NCI-H2107 (cell line): ENCODE data around the gene FDPS.

Experiments
- DNase-seq: peaks from one replicate; lab custom pipeline; 2025; lab: John Stamatoyannopoulos, UW

FDPS gene

DNA sequence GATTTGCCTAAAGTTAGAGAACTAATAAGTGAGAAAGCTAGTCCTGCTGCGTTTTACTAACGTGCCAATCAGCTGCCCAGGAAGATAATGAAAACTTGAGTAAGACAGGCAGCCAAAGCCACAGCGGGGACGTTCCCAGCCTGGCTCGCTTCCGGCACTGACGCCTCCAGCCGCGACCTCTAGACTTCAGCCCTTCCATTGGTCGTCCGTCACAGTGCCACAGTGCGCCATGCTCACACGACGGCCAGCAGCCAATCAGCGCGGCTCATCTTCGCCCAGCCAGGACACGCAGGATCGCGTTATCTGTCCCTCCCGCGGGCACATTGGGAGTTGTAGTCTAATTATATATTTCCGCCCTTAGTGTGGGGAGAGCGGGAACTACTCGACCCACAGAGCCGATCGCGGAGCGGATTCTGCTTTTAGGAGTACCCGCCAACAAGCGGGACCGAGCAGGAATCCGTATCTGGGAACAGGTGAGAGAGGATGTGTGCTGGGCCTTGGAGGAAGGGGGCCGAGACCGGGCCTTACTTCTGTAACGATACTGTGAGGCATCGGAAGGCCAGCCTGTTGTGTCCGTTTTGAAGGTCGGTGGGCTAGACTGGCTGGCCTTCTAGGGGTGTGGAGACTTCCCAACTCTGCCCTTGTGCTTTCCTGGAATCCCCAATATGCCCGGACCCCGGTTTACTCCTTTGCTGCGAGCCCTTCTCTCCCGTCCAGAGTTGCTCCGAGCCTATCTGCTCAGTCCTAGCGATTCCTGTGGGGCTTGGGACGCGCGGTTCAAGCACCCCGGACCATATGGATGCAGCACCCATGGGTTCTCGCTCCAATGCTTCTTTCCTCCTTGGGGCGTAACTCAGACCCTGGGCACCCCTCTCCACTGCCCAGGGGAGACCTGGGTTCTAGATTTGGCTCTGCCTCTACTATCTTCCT, at the start of gene FDPS:
Gene FDPS, plus strand, starts transcription at position 374 of the 930 bp plus-strand sequence. CDS start 924 bp downstream, outside the sequence.
- DNase-seq = peak; percentile 98

DNA sequence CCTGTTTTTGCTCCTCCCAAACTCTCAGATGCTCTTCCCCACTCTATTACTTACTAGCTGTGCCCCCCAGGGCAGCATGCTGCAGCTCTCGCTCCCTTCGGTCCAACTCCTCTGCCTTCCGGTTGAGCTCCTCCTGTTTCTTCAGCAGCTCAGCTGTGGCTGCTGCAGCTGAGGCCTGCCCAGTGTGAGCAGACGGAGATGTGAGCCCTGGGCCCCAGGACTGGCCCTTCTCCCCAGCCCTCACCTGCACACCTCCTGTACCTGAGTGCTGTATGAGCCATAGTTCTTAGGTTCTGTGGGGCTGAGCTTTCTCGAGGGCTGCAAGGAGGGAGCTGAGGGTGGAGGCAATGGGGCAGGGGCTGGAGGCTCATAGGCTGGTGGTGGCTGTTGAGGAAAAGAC, 48.4 kb upstream of the FDPS start:
- no peak for DNase-seq

DNA sequence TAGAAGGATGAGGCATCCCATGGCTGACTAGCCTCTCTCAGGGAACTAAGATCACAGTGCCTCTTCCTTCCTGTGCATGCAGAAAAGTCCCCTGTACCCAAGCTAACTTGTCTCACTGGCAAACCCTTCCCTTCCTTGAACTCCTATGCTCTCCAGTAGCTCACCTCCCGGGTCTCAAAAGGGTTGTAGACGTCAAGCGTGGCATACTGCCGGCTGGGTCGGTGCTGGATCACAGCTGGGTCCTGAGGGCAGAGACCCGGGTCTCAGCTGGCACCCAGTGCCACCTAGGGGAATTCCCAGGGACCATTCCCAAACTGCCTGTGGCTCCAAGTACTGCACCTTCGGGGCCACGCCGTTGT, 47.2 kb upstream of the FDPS start:
- no peak for DNase-seq

DNA sequence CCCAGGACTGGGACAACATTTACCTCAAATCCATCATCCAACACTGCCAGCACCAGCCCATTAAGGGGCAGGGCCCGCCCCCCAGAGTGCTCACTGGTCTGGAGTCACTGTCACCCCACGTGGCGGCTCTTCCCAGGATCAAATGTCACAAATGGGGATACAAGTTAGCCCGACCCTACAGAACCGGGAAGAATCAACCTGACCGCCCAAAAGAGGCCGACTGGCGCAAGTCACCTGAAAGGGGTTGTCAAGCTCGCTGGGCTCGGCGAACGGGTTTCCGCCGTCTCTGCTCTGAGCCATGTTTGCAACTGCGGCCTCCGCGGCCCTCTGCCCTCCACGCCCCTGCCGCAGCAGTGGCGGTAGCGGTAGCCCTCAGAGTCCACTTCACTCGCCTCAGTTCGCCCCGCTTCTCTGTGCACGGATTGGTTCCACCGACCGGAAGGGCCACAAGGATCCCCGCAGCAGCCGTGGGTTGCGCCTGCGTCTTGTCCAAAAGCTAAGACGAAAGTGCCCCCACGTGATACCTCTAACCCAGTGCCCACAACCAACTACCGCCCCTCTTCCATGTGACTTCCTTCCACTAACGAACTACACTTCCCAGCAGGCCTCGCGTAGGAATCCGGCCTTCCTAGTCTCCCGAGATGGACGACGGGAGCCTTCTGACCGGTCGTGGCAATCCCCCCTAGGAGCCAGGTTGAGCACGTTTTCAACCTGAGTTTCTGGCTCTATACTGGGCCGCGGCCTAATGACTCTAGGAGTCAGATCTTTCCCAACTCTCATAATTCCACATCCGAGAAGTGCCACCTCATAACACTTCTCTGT, 46.6 kb upstream of the FDPS start, which contains the start of gene SCAMP3:
Gene SCAMP3, minus strand, starts transcription at position 509 of the 822 bp plus-strand sequence. Its CDS starts 209 bp downstream, at position 300.
- DNase-seq = peak; percentile 98

DNA sequence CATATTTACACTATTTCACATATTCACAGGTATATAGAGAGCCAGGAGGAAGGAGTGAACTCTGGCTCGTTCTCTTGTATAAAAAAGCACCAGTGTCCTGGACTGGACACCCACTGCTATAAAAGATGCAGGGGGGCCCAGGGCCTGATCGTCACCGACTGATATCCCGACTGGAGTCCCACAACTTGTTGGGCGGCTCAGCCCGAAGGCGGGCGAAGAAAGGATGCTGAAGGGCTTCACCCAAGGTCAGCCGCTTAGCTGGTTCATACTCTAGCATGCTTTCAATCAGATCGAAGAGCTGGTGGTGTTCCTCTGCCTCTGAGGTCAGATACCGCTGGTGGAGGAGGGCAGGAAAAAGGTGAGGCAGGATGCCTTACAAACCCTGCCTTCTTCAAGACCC, 45.6 kb upstream of the FDPS start:
- no peak for DNase-seq

DNA sequence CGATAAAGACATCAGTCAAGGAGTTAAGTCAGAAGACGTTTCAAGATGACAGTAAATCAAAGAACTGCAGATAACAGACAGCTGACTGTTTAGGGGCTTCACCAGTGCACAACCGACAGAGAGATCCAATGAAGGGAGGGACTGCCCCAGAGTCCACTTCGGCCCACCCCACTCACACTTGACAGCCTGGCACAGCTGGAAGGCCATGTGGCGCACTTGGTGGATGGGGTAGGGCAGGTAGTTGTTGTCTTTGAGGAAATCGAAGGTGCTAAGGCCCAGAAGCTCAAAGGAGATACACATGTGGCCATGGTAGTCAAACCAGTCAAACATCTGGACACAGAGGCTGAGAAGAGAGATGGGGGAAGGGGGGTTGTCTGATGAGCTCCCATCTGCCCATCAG, 42.1 kb upstream of the FDPS start:
- no peak for DNase-seq

DNA sequence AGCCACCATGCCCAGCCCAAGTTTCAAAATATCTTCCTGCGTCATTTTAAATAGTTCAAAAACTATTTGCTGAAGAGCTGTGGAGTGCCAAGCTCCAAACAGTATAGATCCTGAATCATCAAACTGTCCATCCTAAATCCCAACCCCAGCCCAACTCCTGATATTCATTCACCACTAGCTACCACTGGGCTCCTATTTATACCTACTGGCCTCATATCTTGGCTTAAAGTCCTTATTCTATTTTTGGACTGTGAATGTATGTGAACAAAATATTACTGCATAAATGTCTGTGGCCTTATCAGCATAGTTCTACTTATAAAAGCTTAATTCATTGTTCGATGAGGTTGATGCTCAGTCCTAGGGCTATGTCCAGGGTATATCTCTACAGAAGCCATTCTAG, 41.3 kb upstream of the FDPS start:
- no peak for DNase-seq

DNA sequence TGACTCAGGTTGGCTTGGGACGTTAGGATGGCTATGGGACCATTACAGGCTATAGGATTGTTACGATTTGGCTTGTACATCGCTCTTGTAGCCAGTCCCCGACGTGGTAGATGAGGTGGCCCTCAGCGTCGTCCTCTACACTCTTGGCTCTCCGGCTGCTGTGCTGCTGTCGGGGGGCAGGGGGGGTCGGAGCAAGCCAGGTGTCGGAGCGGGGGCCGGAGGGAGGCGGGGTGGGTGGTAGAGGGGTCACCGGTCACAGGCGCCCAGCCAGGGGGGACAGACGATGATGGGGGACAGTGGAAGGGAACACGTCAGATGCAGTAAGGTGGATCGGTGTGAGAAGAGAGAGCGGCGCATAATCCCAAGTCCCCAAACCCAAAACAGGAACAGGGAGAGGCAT, 40.0 kb upstream of the FDPS start:
- DNase-seq = no peak

DNA sequence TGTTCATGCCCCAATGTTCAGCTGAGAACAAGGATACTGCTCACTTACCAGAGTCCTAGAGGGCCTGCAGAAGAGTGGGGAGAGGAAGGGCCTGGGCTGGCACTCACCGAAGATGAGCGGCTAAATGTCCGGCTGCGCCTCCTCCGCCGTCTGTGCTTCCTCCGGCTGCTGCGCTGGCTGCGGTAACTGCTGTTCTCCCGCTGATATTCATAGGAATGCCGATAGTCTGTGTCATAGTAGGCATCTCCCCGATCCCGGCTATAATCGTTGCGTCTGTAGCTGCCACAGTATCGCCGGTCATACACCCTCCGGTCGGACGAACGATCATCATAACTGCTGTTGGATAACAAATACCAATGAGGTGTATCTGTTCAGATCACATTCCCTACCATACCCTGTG, 39.3 kb upstream of the FDPS start:
- no peak for DNase-seq

DNA sequence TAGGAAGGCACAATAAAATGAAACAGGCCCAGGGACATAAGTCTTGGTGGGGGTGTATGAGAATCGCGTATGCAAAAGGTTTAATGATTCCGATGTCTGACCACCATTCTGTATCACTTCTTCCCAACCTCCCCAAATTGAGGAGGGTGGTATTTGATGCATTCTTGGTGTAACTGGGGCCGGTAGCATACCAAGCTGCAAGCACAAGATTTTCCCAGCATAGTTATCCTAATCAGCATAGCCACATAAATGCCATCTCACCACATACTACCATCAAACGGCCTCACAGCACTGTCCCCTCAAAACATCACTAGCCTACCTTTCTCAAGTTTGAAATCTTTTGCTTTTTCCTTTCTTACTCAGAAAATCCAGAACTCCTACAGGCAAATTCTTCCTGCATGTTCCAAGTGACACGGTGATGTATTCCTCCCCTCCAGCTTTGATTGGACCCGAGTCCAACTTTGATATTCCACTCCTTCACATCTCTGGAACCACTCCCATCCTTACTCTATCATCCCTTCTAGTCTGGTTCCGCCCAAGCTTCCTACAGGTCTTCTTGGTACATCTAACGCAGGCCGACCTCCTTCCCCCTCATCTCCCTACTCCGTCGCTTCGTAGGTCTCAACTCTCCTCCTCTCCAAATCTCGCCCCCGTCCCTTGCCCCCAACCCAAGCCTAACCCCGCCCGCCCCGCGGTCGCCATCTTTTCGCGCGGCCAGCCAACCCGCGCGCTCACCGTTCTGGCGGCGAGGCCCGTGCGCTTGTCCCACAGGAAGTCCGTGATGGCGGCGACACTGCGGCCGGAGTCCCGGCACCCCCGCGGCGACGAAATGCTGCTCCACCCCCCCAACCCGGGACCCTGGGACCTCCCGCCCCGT, 36.0 kb upstream of the FDPS start:
- DNase-seq = no peak

DNA sequence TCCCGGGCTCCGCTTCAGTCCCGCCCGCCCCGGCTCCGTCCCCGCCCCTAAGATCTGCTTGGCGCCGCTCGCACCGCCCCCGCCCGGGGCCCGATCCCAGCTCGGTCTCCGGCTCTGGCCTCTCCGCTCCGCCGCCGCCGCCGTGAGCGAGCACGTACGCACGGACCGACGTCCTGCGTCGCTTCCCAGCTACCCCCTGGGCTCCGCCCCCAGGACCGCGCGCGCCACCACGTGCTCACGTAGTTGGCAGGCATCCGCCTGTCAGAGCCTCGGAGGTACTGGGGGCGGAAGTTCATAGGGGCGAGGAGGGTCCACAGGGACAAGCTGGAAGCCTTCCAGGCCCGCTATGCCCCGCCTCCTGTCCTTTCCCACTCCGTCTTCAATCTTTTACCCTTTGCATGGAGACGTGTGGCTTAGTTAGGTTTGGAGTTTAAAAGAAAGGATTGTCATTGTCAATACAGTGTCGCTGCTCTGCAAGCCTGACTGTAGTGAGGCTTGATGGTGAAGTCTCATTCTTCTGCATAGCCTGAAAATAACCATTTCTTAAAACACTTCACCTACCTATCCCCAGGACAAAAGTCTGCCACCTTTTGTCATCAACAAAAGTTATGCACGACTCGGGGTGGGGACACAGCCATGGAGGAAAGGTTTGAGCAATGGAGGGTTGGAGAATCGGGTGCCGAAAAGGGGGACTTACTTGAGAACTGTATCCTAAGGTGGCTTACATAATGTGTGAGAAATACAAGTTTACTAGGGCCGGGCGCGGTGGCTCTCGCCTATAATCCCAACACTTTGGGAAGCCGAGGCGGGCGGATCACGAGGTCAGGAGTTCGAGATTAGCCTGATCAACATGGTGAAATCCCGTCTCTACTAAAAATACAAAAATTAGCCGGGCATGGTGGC, 35.1 kb upstream of the FDPS start, which contains the start of gene CLK2:
Gene CLK2, minus strand, starts transcription at position 162 of the 903 bp plus-strand sequence. CDS start 2,527 bp downstream, outside the sequence.
- peak; percentile 98 for DNase-seq

DNA sequence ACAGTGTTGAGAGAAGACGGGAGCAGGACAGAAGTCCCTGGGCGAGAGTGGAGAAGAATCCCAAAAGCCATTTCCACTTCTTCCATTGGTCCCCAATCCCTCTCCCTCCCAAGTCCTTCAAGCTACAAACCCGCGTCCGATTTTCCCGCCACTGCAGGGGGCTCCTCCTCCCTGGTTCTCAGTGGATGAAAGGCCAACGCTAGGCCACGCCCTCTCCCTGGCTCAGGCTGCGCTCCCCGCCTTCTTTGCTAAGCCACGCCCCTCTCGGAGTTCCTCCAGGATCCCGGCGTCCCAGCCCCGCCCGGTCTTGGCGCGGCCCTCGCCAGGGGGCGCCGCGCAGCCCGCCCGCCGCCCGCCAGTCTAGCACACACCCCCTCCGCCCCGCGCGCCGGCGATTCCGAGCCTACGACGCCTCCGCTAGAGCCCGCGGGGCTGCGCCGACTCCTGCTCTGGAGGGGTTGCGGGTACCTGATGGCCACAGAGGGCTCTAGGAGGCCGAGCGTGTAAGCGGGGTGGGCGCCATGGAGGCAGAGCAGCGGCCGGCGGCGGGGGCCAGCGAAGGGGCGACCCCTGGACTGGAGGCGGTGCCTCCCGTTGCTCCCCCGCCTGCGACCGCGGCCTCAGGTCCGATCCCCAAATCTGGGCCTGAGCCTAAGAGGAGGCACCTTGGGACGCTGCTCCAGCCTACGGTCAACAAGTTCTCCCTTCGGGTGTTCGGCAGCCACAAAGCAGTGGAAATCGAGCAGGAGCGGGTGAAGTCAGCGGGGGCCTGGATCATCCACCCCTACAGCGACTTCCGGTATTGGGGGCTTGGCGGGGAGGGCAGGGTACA, 31.4 kb upstream of the FDPS start, which contains the start of gene HCN3:
Gene HCN3, plus strand, starts transcription at position 394 of the 832 bp plus-strand sequence. Its CDS starts 128 bp downstream, at position 522.
- peak; percentile 98 for DNase-seq

DNA sequence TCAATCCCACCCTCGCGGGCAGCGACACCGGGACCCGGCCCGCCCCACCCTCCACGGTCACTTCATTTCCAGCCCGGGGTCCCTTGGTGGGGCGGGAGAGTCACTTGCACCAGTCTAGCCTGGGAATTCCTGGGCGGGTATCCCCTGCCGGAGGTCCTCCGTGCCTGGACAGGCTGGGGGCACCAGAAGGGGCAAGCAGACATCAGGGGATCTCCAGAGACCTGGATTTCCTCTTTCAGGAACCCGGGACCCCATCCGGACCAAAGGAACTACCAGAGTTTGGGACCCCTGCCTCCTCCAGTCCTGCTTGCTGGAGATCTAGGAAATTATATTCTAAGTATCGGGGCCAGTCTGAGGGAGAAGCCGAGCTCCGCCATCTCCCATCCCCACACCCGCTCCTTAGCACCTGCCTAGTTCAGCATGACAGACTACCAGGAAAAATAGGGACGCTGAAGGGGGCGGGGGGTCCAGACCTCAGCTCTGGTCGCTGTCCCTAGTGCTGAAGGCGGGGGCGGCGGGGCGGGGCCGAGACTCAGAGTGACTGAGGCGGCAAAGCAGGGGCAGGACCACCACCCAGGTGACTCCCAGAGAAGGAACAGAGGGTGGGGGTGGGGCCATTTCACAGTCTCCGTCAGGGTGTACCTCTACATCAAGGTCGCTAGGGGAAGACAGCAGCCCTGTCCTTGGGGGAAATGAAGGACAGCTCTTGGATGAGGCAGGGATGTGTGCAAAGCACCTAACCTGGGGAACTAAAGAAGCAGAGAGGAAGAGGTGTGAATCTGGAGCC, 30.6 kb upstream of the FDPS start:
- peak; percentile 72 for DNase-seq

DNA sequence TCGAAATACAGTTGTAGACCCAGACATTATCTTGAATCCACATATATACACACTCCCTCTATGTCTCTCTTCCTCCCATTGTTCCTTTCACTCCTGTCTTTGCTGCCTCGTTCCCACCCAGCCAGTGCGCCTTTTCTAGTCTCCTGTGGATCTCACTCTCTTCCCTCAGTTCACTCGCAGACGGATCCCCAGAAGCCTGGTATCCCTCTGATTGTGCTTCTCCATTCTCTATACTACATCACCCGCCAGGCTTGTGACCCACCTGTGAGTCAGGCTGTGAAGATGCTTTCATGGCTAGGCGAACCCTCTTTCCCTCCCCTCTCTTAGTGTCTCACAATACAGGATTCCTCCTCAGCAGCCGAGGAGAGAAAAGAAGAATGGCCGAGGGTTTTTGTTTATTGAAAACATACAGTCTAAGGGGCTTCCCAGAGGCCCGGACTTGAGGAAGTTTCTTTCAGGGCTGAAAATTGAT, 29.9 kb upstream of the FDPS start:
- DNase-seq = no peak

DNA sequence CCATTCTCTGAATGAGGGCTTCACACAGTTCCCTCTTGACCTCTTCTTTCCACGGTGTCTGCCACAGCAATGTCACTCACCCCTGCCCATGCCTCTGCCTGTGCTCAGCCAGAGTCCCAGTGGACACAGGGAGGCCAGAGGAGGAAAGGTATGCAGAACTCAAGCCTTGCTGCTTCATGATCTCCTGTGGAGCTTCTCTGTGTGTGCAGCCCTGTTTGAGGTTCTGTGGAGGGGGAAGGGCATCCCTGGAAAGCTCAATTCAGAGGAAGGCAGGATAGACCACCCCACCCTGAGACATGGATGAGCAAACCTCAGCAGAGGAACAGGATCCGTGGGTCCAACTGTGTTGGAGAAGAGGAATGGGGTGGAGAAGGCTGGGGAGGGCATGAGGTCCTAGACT, 29.4 kb upstream of the FDPS start:
- no peak for DNase-seq

DNA sequence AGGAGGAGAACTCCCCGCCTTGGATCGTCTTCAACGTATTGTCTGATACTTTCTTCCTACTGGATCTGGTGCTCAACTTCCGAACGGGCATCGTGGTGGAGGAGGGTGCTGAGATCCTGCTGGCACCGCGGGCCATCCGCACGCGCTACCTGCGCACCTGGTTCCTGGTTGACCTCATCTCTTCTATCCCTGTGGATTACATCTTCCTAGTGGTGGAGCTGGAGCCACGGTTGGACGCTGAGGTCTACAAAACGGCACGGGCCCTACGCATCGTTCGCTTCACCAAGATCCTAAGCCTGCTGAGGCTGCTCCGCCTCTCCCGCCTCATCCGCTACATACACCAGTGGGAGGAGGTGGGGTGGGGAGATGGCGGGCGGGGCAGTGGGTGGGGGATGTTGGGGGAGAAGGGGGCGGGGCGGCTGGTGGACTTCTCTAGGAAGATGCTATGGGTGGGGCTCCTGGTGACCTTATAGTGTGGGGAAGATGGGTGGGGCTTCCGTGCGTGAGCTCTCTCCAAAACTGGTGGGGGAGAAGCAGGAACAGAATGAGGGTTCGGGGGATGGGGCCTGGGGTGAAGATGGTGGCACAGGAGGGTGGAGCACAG, 26.1 kb upstream of the FDPS start:
- no peak for DNase-seq

DNA sequence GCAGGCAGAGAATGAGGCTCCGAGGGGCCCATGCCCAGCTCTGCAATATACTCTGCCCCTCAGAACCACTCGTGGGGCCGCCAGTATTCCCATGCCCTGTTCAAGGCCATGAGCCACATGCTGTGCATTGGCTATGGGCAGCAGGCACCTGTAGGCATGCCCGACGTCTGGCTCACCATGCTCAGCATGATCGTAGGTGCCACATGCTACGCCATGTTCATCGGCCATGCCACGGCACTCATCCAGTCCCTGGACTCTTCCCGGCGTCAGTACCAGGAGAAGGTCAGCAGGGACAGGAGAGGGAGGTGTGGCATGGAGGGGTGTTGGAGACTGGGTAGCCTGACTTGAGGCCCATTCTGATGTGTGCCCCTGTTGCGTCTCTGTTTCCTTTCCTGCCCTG, 24.2 kb upstream of the FDPS start:
- no peak for DNase-seq

DNA sequence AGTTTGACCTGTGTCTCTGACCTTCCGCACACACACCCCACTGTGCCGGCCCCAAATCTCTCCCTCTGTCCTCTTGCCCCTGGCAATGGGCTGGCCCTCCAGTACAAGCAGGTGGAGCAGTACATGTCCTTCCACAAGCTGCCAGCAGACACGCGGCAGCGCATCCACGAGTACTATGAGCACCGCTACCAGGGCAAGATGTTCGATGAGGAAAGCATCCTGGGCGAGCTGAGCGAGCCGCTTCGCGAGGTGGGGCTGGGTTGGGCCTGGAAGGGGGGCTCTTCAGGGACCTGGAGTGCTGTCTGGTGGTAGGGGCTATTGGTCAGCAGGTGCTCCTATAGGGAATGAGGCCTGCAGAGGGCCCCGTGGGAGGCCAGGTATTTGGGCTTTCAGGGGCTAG, 23.6 kb upstream of the FDPS start:
- no peak for DNase-seq
